ENCODE measurements around the gene ANGEL2. TPM values are rescaled to one million over a fixed set of nuclear protein-coding genes. Genes with fewer than 3 reads are reported as not detected.
A peak's percentile ranks its signal among the peaks of the same experiment; 100 is the strongest.

ANGEL2 gene
- total RNA-seq (2016; rRNA removed; fragmentation: Illumina TruSeq; extraction: Trizol) (23.5 and 25.4 TPM in 2 replicates), polyA plus RNA-seq (2011; rRNA removed) (11.8 and 12.3 TPM in 2 replicates), polyA minus RNA-seq (2011; rRNA and poly(A)+ RNA removed; ENCODE audit: low replicate concordance) (13.9 and 25.5 TPM in 2 replicates), Bru-seq, nascent RNA (percentile 83 among the genes with signal in this experiment), BruChase-seq, experiment 1, labeled RNA remaining after a 6-hour chase (percentile 83 among the genes with signal in this experiment), BruChase-seq, experiment 2, labeled RNA remaining after a 2-hour chase (percentile 85 among the genes with signal in this experiment)
- 4.1 and 4.6 TPM in 2 replicates for total RNA-seq (2016; cell fraction: cytosol; rRNA removed; fragmentation: Illumina TruSeq; extraction: Trizol; ENCODE audit: low read depth)
- total RNA-seq (2016; cell fraction: insoluble cytoplasmic fraction; rRNA removed; fragmentation: Illumina TruSeq; extraction: Trizol) = 25.7 and 27.0 TPM in 2 replicates
- 10.9 and 11.4 TPM in 2 replicates for total RNA-seq (2016; cell fraction: membrane; rRNA removed; fragmentation: Illumina TruSeq; extraction: Trizol)
- 28.4 and 28.9 TPM in 2 replicates for total RNA-seq (2016; cell fraction: nucleus; rRNA removed; fragmentation: Illumina TruSeq; extraction: Trizol)
- 3.8 and 5.1 TPM in 2 replicates for polyA plus RNA-seq (2011; cell fraction: cytosol; rRNA removed)
- polyA plus RNA-seq (2011; cell fraction: nucleus; rRNA removed) = 16.5 and 17.0 TPM in 2 replicates
- 7.2 and 10.1 TPM in 2 replicates for polyA plus RNA-seq (2012)
- 1.8 and 2.6 TPM in 2 replicates for polyA plus RNA-seq (2016; cell fraction: cytosol; fragmentation: Illumina TruSeq; extraction: Trizol; ENCODE audit: low read depth)
- polyA plus RNA-seq (2016; cell fraction: insoluble cytoplasmic fraction; fragmentation: Illumina TruSeq; extraction: Trizol; ENCODE audit: low read depth) = 14.1 and 16.7 TPM in 2 replicates
- 5.3 and 5.4 TPM in 2 replicates for polyA plus RNA-seq (2016; cell fraction: membrane; fragmentation: Illumina TruSeq; extraction: Trizol; ENCODE audit: low read depth)
- 31.7 and 35.2 TPM in 2 replicates for polyA plus RNA-seq (2016; cell fraction: nucleus; fragmentation: Illumina TruSeq; extraction: Trizol; ENCODE audit: insufficient read depth, low read depth)
- polyA minus RNA-seq (2011; cell fraction: cytosol; rRNA and poly(A)+ RNA removed) = 9.9 and 15.3 TPM in 2 replicates
- polyA minus RNA-seq (2011; cell fraction: nucleus; rRNA and poly(A)+ RNA removed) = 44.5 and 48.6 TPM in 2 replicates
- long read RNA-seq, experiment 1, full-length matches to known transcripts = 2 of 6 reads
- long read RNA-seq, experiment 1, partial matches to known transcripts = 0 of 6 reads
- long read RNA-seq, experiment 1, other reads (novel, unspliced or antisense) = 4 of 6 reads
- long read RNA-seq, experiment 2, partial matches to known transcripts = 1 of 15 reads
- long read RNA-seq, experiment 2, other reads (novel, unspliced or antisense) = 13 of 15 reads

- FAIRE-seq = peak; percentile 81
- TF ChIP-seq ZSCAN21 (CRISPR knock-in tag; IDR thresholded peaks at IDR 0.05; ENCODE audit: borderline replicate concordance) (no peak), POLR2AphosphoS5 (IDR thresholded peaks at IDR 0.05; ENCODE audit: low read depth, low read length) (peak; percentile 77), PRDM4 (CRISPR knock-in tag; IDR thresholded peaks at IDR 0.05; ENCODE audit: borderline replicate concordance) (no peak), PAF1 (CRISPR knock-in tag; IDR thresholded peaks at IDR 0.05) (no peak), USF2 (IDR thresholded peaks at IDR 0.05; ENCODE audit: low read depth, low read length) (no peak), USF2 (CRISPR knock-in tag; IDR thresholded peaks at IDR 0.05; ENCODE audit: borderline replicate concordance) (no peak), HMGXB4 (CRISPR knock-in tag; IDR thresholded peaks at IDR 0.05; ENCODE audit: borderline replicate concordance in 1 of 2, low read depth in 1 of 2) (peak; percentile 59 to 79; a peak in 3 of 4 replicates), RFX5 (IDR thresholded peaks at IDR 0.05; ENCODE audit: low read depth, low read length) (no peak)
Measured at GRCh38 chr1:213015099-213016050, at the start of gene ANGEL2. Gene ANGEL2 (minus strand): TSS chr1:213015867. CDS start chr1:213015671, 196 bp downstream.

More at GRCh38 chr1:213015099-213016050, at the start of gene ANGEL2:
- peak within 1 kb of the TSS; percentile 94 for H2AFZ ChIP-seq (ENCODE audit: low read length)
- WGBS (ENCODE audit: low lambda C conversion rate) = 2% methylated on average over 43 of the region's 66 CpGs
- DNase-seq (ENCODE audit: low spot score) (peak; percentile 95), ATAC-seq (peak; percentile 95)
- H4K20me1 ChIP-seq (ENCODE audit: insufficient read depth, low read length) = no peaks in the 10 kb centered on the region
- peaks cover 32% of the 10 kb centered on the region for H3K4me1 ChIP-seq (ENCODE audit: insufficient read depth, low read length)
- CTCF ChIA-PET (ENCODE audit: low intra/inter-chr PET ratio, low total read pairs) = no interaction called here
- H3K27ac ChIP-seq (ENCODE audit: extremely low read length, insufficient read depth, low read length) = peak within 1 kb of the TSS; percentile 89
- in situ Hi-C loops (cut with HindIII; ENCODE audit: extremely low pct_ligation_motif_present, low pct_unique_long_range_greater_than_20kb) (no loop called here), intact Hi-C loops (cut with micrococcal nuclease; ENCODE audit: unreplicated experiment) (loop anchor here (5.0 kb wide), 1 partner anchor 37 kb away; the partner anchor contains the start of gene RPS6KC1)
- peak within 1 kb of the TSS; percentile 62 to 94 (median 91) for H3K4me3 ChIP-seq (replicated peaks in 1 of 3; ENCODE audit: insufficient read depth in 1 of 3, low read depth in 2 of 3, low read length in 3 of 3)
- H3K4me2 ChIP-seq (ENCODE audit: low read depth, low read length) = peak within 1 kb of the TSS; percentile 78
- H3K9ac ChIP-seq (ENCODE audit: insufficient read depth, low read depth, low read length) = peak within 1 kb of the TSS; percentile 84
- H3K9me3 ChIP-seq (ENCODE audit: low read length) = no peaks in the 10 kb centered on the region
- TSS peak; percentile 85 for BruUV-seq (replicated peaks)
- POLR2A ChIA-PET = interaction anchor here (1.4 kb wide), 1 partner anchor 36 kb away, joined by 3 read pairs; the partner anchor contains the start of gene RPS6KC1
- peaks cover 29% of the 10 kb centered on the region for H3K79me2 ChIP-seq (ENCODE audit: insufficient read depth, low read length)
- peaks cover 3 to 19% of the 10 kb centered on the region in 2 experiments; a peak in 3 of 5 replicates for H3K36me3 ChIP-seq (replicated peaks in 1 of 2; ENCODE audit: control insufficient read depth in 1 of 2, insufficient read depth in 2 of 2, low read length in 2 of 2)
- H3K27me3 ChIP-seq (ENCODE audit: control insufficient read depth in 1 of 2, insufficient read depth in 2 of 2, low read length in 2 of 2) = no peaks in the 10 kb centered on the region; a peak in 1 of 5 replicates

Measured in HepG2 (cell line).